Measurements from ENCODE around the gene PLXDC2.

GRCh38 chr10:19876570-19876969 is 60.3 kb downstream of the PLXDC2 start:
- TF ChIP-seq POLR2A (IDR thresholded peaks at IDR 0.05; ENCODE audit: low read depth, low read length) (no peak), TAF1 (IDR thresholded peaks at IDR 0.05; ENCODE audit: low read depth, low read length) (no peak), POU2F2 (IDR thresholded peaks at IDR 0.05; ENCODE audit: low read depth, low read length) (no peak)
